Activated CD8-positive, alpha-beta memory T cell treated with anti-CD3 and anti-CD28 coated beads, Interleukin-2, amount 50 U/mL, for 1 hour (primary cell): Measurements from ENCODE around the gene AOAH.
"Not testable (repeated sequence)": the region's sequence is repeated elsewhere in the genome, so short reads cannot be mapped to it uniquely, and the experiment has no call there.

ENCODE experiments used
- DNase-seq: peaks from one replicate; pipeline ENCODE4 v3.0.0-alpha.2; 2020; ENCODE audit errors: extremely low read depth

Gene AOAH

GRCh38 chr7:36507475-36508440 is 216.5 kb downstream of the AOAH start:
- no peak for DNase-seq

DNA sequence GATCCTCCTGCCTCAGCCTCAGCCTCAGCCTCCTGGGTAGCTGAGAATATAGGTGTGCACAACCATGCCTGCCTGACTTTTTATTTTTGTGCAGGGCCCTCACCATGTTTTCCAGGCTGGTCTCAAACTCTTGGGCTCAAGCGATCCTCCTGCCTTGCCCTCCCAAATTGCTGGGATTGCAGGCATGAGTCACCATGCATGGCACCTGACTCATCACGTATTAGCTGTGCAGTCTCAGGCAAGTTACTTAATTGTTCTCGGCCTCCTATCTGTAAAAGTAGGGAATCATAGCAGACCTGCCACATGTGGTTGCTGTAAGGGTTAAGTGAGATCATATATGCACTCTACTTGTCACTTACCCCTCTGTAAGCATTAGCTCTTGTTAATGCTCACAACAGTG is 217.5 kb downstream of the AOAH start:
- DNase-seq = no peak

GRCh38 chr7:36506130-36506798 is 218.0 kb downstream of the AOAH start:
- no peak for DNase-seq

- DNase-seq = not testable (repeated sequence)
Observed at GRCh38 chr7:36504617-36505016, 219.7 kb downstream of the AOAH start.

- DNase-seq = not testable (repeated sequence)
Observed at GRCh38 chr7:36504216-36504615, 220.1 kb downstream of the AOAH start.

GRCh38 chr7:36497775-36498174 is 226.5 kb downstream of the AOAH start:
- no peak for DNase-seq

GRCh38 chr7:36497176-36497575 is 227.1 kb downstream of the AOAH start:
- DNase-seq = not testable (repeated sequence)

GRCh38 chr7:36496576-36496975 is 227.7 kb downstream of the AOAH start:
- no peak for DNase-seq

- DNase-seq = no peak
Observed at GRCh38 chr7:36491317-36491716, 233.0 kb downstream of the AOAH start.

DNA sequence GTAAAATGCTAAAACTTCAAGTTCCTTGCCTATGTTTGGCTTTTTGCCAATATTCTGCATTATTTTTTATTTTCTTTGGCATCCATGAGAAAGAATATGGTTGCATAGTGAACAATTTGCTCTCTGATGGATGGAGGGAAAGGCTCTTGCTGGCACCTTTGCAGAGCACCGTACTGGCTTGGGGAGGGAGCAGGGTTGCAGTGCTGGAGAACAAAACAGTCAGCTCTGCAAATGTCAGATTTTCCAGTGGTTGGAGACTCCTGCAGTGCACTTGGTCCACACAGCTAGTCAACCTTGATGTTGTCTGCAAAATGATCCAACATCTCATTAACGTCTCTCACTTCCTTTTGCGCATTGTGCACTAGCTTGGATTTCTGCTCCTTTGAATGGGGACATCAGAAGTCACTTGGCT is 233.9 kb downstream of the AOAH start:
- no peak for DNase-seq

- DNase-seq = not testable (repeated sequence)
Observed at GRCh38 chr7:36488672-36489071, 235.6 kb downstream of the AOAH start.

- DNase-seq = no peak
Observed at GRCh38 chr7:36487756-36488336, 236.4 kb downstream of the AOAH start.

GRCh38 chr7:36486336-36486735 is 238.0 kb downstream of the AOAH start:
- no peak for DNase-seq

DNA sequence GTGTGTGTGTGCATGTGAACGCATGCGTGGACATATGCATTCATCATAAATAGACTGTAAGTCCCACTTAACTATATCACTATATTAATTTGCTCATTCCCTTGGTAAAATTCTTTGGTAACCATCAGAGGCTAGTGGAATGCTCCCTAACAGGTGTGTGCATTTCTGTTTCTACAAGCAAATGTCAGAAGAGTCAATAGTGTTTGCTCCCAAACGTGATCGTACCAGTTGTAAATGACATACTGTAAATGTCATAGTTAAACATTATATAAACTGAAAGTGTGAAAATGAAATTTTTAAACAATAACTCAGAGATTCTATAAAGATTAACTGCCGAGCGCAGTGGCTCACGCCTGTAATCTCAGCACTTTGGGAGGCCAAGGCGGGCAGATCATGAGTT is 240.0 kb downstream of the AOAH start:
- no peak for DNase-seq

DNA sequence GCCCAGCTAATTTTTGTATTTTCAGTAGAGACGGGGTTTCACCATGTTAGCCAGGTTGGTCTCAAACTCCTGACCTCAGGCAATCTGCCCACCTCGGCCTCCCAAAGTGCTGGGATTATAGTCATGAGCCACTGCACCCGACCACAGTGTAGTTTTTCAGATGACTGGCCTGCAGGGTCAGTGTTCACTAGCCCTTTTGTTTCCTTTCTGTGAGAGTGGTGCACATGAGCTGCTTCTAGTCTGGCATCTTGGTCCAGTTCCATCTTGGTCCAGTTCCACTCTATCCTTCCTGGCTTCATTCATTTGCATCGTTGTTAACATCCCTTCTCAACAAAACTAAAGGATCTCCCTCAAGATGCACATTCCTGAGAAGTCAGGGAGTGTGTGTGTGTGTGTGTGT is 240.4 kb downstream of the AOAH start:
- not testable (repeated sequence) for DNase-seq

DNA sequence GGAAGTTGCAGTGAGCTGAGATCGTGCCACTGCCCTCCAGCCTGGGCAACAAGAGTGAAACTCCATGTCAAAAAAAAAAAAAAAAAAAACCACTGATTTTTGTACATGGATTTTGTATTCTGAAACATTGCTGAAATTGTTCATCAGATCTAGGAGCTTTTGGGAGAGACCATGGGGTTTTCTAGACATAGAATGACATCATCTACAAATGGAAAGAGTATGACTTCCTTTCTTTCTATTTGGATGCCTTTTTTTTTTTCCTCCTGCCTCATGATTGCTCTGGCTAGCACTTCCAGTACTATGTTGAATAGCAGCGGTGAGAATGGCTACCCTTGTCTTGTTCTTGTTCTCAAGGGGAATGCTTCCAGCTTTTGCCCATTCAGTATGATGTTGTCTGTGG is 245.5 kb downstream of the AOAH start:
- DNase-seq = no peak

GRCh38 chr7:36475381-36475780 is 248.9 kb downstream of the AOAH start:
- no peak for DNase-seq

DNA sequence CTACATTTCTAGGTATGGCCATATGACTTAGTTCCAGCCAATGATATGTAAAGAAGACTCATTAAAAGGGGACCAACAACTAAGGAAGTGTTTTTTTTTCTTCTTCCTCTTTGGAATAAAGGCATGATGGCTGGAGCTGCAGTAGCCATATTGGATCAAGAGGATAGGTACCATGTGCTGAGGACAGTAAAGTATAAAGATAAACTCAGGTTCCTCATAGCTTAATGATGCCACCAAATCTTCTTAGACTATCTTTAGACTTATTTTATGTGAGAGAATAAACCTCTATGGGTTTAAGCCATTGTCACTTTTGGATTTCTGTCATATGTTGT is 249.3 kb downstream of the AOAH start:
- no peak for DNase-seq

DNA sequence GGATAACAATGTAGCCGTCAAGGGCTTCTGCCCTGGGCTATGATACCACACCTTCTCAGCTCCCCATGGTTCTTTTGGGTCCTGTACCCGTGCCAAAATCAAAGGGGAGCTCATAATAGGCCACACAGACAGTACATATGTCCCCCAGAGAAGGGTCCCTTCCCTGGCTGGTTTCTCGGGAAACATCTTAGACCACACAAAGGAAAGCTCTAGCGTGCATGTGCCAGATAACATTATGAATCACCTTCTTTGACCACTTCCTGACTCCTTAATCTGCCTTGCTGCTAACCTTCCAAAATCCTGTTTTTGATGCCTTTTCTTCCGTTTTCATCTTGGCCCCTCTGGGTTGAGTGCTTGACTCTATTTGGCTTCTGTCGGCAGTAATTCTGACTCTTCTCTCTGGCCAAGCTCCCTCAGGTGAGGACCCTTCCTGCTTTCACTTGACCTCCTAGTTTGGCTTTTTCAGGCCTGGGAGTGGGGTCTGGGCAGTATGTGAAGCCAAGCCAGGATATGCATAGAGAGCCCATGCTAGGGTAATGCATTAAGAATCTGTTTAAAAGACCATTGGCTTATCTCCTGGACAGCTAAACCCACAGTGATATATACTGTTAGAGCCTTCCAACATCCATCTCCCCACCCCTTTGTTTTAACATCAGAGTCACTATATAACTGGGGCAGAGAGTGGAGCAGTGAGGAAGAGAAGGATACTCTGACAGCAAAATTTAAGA is 249.8 kb downstream of the AOAH start:
- no peak for DNase-seq

- no peak for DNase-seq
Observed at GRCh38 chr7:36473454-36474282, 250.6 kb downstream of the AOAH start.

GRCh38 chr7:36472141-36472729 is 252.1 kb downstream of the AOAH start:
- no peak for DNase-seq
